ENCODE results near the gene MSH2.

DNA sequence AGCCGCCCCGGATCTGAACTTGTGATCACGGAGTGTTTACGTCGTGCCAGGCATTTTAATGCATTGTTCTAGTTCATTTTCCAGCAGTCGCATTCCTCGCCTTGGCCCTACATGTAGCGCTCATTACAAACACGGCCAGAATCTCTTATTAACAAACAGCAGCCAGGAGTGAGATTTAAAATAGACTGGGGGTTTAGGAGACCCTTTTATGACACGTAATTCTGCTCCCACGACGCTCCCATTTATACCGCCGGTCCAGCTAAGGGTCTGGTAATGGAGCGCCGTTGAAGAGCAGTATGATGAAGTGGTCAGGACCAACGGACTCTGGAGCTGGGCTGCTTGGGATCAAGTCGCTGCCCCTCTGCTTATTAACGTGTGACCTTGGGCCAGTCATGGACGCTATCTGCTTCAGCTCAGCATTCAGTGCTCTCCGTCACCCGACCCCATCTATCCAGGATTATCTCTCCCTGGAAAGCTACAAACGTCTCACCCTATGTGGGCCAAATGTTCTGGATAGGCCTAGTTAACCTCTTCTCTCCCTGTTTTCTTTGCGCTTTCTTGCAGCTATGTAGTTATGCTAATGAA lies 745 bp downstream of the MSH2 start:
- TF ChIP-seq, protein P1, sequence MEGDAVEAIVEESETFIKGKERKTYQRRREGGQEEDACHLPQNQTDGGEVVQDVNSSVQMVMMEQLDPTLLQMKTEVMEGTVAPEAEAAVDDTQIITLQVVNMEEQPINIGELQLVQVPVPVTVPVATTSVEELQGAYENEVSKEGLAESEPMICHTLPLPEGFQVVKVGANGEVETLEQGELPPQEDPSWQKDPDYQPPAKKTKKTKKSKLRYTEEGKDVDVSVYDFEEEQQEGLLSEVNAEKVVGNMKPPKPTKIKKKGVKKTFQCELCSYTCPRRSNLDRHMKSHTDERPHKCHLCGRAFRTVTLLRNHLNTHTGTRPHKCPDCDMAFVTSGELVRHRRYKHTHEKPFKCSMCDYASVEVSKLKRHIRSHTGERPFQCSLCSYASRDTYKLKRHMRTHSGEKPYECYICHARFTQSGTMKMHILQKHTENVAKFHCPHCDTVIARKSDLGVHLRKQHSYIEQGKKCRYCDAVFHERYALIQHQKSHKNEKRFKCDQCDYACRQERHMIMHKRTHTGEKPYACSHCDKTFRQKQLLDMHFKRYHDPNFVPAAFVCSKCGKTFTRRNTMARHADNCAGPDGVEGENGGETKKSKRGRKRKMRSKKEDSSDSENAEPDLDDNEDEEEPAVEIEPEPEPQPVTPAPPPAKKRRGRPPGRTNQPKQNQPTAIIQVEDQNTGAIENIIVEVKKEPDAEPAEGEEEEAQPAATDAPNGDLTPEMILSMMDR (IDR thresholded peaks at IDR 0.05 in 8 of 11, conservative IDR thresholded peaks at IDR 0.05 in 3 of 11), result no peak
- TF ChIP-seq POLR2A (IDR thresholded peaks at IDR 0.05), result no peak
- TF ChIP-seq POLR2AphosphoS5 (IDR thresholded peaks at IDR 0.05), result no peak

Measured in spleen (tissue), 7 donors.